GM19238 (cell line): ENCODE measurements around the gene ITIH2.
"Not testable (repeated sequence)": the region's sequence is repeated elsewhere in the genome, so short reads cannot be mapped to it uniquely, and the experiment has no call there.

Source experiments
- DNase-seq: peaks from one replicate; pipeline ENCODE4 v3.0.0; 2011; ENCODE audit warnings: low spot score; ENCODE audit not compliant: insufficient read length

ITIH2 gene, protein sequence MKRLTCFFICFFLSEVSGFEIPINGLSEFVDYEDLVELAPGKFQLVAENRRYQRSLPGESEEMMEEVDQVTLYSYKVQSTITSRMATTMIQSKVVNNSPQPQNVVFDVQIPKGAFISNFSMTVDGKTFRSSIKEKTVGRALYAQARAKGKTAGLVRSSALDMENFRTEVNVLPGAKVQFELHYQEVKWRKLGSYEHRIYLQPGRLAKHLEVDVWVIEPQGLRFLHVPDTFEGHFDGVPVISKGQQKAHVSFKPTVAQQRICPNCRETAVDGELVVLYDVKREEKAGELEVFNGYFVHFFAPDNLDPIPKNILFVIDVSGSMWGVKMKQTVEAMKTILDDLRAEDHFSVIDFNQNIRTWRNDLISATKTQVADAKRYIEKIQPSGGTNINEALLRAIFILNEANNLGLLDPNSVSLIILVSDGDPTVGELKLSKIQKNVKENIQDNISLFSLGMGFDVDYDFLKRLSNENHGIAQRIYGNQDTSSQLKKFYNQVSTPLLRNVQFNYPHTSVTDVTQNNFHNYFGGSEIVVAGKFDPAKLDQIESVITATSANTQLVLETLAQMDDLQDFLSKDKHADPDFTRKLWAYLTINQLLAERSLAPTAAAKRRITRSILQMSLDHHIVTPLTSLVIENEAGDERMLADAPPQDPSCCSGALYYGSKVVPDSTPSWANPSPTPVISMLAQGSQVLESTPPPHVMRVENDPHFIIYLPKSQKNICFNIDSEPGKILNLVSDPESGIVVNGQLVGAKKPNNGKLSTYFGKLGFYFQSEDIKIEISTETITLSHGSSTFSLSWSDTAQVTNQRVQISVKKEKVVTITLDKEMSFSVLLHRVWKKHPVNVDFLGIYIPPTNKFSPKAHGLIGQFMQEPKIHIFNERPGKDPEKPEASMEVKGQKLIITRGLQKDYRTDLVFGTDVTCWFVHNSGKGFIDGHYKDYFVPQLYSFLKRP

DNA sequence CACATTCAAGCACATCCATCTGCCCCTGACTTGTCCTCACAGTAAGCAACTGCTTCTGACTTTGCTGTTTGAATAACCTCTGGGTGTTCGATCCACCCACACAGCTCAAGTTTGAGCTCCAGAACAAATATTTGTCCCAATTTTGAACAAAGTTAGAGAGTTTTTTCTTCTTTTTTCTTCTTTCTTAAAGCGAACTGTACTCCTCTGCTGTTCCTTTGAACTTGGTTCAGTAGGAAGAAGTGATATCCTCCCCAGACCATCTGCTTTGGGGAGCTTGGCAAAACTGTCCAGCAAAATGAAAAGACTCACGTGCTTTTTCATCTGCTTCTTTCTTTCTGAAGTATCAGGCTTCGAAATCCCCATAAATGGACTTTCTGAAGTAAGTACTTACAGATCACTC is at the start of gene ITIH2:
Gene ITIH2, plus strand, starts transcription at position 177 of the 400 bp plus-strand sequence. Its CDS starts 119 bp downstream, at position 296.
- no peak for DNase-seq

DNA sequence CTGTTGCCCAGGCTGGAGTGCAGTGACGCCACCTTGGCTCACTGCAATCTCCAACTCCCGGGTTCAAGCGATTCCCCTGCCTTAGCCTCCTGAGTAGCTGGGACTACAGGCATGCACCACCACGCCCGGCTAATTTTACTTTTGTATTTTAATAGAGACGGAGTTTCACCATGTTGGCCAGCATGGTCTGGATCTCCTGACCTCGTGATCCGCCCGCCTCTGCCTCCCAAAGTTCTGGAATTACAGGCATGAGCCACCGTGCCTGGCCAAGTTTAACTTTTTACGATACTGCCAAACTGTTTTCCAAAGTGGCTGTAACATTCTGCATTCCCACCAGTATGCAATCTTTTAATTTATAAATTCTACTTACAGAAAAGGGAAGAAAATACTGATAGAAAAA is 46.0 kb upstream of the ITIH2 start:
- DNase-seq, result not testable (repeated sequence)

DNA sequence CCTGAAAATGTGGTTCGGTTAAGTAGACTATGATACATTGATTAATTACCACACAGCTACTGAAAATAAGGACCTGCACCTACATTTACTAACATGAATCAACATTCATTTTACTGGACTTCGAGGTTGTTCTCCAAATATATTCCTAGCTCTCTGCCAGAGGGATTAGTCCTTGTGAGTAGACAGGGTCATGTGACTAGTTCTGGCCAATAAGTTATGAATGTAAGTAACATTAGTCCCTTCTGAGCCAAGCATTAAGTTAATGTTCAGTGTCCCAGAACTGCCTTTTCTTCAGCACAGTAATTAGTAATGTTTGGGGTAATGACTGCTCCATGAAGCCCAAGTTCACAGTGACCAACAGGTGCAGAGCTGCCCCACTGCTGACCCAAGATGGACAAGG is 45.6 kb upstream of the ITIH2 start:
- no peak for DNase-seq

DNA sequence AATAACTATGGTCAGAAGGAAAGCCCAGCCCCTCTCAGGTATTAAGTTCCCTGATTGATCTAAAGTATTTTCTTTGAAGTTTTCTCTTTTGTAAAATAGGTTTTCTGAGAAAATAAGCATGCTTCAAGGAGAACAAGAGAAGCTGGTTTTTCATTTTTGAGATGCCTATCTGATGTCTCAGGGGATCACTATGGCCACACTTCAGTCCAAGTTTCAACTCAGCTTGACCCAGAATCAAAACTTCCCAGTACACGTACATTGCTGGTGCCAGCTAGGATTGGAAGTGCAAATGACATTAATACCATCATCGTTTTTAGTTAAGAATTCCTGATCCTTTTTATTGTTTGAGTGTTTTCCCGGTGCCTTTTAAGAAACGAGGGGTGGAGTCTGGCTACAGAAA is 43.6 kb upstream of the ITIH2 start:
- DNase-seq, result no peak

DNA sequence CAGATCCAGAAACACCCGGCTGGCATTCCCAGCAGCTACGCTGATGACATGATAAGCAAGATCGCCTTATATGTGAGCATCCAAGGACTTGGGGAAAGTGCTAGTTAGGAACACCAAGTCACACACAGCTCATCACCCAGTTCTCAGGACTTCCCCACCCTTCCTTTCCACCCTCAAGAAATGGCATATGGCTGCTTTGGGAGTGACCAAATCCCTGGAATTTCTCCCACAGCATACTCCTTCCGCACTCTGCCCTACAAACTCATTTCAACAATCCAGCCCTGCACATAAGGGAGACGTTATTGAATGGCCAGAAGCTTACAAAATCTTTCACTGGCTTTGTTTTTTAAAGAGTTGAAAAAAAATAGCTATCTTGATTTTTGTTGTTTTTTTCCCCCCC is 40.6 kb upstream of the ITIH2 start:
- no peak for DNase-seq

DNA sequence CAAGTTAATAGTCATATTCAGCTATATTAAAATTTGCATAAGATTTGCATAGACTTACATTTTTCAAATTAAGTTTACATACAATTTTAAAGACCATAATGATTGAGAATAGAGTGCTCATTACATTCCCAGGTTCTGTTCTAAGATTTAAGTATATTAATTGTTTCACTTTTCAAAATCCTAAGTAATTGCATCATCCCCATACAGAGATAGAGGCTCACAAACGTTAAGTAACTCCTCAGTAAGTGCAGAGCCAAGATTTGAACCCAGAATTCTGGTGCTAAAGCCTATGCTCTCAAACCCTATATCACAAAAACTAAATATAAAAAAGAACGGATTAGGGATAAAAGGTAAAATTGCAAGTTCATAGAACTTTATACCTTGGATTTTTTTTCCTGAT is 38.4 kb upstream of the ITIH2 start:
- no peak for DNase-seq

DNA sequence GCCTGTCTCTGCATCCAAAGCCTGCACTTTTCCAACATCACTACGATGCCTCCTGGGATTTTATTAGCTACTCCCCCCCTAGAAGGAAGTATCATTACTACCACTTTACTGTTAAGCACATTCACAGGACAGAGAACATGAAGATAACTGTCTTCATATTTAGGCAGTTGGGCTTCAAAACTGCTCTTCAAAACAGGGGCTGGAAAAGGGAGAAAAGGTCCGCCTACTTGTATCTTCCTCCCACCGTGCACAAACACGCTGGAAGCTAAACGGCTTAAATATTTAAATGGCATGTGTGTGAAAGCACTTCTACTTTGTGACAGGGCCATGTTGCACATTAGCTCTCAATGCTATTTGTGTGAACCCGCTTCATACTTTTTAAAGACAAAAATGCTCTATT is 37.3 kb upstream of the ITIH2 start:
- DNase-seq, result no peak

DNA sequence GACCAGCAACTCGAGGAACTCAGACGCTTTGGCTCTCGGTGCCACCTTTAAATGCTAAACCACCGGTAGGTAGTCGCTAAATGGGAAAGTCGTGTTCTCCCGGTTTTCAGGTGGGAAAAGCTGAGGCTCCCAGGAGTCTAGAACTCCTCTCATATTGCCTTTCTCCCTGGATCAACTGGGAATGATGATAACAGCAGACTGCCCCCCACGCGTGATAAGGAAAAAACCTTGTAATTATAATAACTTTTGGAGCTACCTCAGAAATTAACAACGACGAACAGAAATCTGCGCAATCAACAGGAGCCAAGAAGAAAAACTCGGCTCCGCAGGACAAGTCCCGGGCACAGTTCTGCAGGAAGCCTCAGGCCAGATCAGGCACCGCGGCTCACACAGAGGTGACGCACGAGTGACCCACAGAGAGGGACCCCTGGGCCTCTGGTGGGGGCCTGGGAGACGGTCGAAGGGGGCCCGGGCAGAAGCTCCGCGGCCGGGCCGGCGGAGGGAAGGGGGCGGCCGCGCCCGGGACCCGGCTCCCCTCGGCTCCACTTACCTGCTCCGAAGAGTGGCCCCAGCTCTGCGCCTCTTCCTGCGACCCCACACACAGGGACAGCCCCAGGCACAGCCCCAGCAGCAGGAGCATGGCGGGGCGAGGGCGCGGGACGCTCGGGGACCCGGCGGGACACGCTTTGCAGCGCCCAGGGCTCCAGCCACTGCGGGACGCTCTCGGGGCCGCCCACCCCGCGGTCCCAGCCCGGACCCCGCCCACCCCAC is 36.7 kb upstream of the ITIH2 start, which contains the start of gene ITIH5:
Gene ITIH5, minus strand, starts transcription at position 714 of the 771 bp plus-strand sequence. Its CDS starts 74 bp downstream, at position 640.
- DNase-seq, result no peak

DNA sequence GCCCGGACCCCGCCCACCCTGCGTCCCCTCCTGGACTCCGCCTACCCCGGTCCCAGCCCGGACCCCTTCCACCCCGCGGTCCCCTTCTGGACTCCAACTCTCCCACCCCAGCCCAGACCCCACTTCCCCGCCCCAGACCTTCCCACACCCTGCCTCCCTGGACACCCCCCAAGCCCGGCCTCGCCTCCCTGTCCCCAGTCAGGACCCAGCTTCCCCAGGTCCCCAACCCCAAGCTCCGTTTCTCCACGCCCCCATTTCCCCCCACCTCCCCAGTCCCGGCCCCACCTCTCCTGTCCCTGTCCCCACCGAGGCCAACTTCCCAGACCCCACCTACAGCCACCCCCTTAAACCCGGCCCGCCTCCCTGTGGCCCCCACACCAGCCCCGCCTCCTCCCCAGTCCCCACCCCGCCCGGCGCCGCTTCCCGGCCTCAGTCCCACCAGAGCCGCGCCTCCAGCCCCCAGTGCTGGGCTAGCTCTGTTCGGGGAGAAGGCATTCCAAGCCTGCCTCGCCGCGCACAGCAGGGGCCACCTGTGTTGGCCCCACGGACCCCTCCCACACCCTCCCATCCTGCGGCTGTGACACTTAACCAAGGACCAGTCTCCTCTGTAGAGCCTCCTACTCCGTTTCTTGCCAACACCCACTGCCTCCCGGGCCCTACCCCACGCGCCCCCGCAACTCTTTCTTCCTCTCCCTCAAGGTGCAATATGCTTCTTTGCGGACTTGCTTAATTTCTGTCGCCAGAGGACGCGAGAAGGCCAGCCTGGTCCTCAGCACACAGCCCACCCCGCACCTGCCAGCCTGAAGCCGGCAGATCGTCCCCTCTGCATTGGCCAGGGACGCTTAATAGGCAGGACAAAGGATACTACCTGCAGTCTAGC is 35.6 kb upstream of the ITIH2 start:
- DNase-seq, result no peak

DNA sequence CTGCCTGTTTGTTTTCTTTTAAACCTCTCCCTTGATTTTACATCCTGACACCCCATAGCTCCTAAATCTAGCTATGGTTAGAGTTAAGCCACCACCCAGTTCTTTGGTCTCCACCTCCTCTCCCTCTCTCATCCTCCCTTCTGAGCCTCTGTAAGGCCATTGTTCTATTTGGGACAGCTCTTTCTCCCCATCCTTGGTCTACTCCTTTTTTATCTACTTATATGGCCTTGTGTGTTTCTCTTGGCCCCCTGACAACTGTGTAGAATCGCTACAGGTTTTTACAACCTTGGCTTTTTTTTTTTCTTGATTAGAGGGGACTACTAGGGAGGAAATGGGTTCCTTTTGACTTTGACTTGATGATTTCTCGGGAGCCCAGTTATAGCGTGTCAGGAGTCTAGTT is 33.0 kb upstream of the ITIH2 start:
- DNase-seq, result no peak

DNA sequence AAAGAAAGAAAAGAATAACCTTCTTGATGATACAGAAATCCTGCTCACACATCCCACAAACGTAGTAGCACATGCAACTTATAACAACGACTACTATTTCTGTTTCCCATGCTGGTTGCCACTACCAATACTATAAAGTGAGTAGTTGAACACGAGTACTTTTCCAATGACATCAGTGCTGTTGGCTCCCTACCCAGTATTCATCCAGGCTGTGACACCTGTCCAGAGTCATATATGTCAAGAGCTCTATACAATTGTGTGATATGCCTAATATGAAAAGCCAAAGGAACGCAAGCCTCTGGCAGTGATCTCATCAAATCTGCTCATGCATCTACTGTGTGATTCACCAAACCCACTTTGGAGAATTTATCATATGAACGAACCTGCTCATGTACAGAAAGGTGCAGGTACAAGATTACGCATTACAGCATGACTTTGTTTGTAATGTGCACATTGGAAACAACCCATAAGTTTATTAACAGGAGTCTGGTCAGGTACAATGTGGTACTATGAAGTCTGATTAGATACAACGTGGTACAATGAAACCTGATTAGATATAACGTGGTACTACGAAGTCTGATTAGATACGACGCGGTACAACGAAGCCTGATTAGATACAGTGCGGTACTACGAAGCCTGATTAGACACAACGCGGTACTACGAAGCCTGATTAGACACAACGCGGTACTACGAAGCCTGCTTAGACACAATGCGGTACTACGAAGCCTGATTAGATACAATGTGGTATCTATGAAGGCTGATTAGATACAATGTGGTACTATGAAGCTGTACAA is 30.6 kb upstream of the ITIH2 start:
- DNase-seq, result no peak

DNA sequence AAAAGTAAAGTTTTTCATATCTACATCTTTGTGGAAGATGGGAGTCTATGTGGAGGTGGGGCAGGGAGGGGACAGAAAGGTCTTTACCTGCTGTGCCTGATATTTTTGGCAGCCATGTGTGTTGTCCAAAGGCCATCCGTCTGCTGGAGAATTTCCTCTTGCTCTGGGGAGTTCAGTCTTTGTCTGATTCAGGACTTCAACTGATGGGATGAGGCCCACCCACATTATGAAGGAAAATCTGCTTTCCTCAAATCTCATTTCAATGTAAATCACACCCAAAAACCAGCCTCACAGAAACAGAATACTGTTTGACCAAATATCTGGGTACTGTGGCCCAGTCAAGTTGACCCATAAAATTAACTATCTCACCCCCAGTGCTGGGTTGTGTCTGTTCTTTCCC is 23.9 kb upstream of the ITIH2 start:
- no peak for DNase-seq

DNA sequence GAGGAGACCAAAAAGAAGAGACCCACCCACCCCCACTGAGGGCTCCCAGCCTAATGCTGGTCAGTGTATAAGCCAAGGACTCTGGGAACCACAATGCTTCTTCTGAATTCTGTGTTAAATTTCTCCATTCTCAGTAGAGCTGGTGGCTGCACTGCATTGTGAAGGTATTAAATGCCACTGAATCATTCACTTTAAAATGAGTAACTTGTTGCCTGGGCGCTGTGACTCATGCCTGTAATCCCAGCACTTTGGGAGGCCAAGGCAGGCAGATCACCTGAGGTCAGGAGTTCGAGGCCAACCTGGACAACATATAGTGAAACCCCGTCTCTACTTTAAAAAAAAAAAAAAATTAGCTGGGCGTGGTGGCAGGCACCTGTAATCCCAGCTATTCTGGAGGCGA is 23.0 kb upstream of the ITIH2 start:
- not testable (repeated sequence) for DNase-seq

DNA sequence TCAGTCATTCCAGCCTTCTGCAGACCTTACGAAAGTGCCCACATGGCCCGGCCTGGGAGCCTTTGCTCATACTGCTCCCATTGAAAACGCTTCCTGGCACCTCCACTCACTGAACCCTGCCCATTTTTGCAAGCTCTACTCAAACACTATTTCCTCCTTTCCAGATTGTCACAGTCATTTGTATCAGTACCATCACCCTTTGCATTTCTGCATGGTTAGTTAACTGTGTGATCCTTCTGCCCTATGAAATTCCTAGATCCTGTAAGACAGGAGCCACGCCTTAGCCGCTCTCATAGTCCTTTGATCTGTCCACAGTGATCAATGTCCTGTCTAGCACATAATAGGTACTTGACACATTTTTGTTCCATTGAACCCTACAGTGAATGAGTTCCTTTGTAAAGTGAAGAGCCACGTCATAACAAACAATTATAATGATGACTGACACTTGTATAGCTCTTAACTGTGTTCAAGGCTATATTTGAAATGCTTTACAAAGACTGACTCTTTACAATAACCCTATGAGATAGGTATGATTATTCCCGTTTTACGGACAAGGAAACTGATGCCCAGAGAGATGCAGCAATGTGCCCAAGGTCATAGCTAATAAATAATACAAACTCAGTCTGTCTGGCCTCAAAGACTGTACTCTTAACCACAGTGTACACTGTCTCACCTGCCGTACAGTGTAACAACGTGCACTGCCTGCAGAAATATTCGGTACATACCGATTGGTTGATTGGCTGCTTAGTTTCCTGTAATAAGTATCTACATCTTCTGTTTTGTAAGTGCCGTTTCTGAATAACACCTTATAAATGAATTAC is 16.6 kb upstream of the ITIH2 start:
- no peak for DNase-seq

DNA sequence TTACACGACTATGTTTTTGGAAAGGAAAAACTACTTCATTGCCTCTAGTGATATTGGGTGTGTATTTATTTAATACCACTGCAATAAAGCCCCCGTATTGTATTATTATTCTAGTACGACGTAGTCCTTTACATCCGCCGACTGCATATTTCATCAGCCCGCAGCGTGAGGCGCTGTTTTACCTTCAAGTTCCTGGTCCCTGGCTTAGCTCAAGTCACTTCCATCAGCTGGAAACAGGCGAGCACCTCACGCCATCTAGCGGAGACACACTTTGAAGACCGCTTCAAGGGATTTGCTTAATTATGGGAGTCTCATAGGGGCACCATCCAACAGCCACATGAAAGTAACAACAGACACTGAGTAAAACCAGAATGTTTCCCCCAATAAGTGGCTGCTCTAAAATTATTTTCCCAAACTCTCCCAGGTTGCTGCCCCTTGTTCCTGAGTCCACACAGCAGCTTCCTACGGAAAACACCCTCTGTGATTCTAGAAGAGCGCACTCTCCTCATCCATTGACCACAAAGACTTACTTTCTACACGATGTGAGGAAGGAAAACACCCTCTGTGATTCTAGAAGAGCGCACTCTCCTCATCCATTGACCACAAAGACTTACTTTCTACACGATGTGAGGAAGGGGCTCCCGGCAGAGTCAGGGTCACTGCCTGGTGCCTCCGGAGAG is 15.7 kb upstream of the ITIH2 start:
- DNase-seq, result peak; percentile 69

DNA sequence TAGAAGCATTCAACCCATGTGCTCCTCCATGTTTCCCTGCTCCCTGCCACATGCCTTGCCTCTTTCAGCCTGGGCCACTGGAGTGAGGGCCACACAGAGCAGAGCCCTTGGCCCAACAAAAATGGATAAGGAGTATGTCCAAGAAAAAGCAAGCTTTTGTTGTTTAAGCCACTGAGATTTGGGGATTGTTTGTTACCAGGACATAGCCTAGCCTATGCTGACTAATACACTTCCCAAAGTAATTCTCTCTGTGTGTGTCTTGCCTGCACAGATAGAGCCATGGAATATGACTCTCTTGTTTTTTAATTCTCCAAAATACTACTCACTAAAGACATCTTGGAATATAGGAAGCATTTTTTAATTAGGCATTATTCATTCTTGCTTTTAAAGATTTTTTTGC is 13.5 kb upstream of the ITIH2 start:
- DNase-seq, result no peak

DNA sequence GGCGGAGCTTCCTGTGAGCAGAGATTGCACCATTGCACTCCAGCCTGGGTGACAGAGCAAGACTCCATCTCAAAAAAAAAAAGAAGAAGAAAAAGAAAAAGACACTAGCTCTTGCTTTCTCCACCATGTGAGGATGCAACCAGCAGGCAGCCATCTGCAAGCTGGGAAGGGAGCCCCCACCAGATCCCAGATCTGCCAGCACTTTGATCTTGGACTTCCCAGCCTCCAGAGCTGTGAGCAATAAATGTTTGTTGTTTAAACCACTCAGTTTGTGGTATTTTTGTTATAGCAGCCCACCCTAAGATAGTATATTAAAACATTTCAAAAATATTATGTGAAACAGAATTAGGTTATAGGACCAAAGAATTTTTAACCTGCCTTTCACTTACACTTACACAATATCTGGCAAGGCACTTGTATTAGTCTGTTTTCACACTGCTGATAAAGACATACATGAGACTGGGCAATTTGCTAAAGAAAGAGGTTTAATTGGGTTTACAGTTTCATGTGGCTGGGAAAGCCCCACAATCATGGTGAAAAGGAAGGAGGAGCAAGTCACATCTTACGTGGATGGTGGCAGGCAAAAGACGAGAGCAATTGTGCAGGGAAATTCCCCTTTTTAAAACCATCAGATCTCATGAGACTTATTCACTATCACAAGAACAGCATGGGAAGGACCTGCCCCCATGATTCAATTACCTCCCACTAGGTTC is 12.1 kb upstream of the ITIH2 start:
- DNase-seq, result not testable (repeated sequence)

DNA sequence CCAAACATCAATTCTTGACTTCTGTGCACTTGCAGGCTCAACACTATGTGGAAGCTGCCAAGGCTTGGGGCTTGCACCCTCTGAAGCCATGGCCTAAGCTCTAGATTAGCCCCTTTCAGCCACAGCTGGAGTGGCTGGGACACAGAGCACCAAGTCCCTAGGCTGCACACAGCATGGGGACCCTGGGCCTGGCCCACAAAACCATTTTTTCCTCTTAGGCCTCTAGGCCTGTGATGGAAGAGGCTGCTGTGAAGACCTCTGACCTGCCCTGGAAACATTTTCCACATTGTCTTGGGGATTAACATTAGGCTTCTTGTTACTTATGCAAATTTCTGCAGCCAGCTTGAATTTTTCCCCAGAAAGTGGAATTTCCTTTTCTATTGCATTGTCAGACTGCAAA is 10.7 kb upstream of the ITIH2 start:
- not testable (repeated sequence) for DNase-seq
